ENCODE data around the gene XRCC1. TPM values are rescaled to one million over a fixed set of nuclear protein-coding genes. Genes with fewer than 3 reads are reported as not detected.

Gene XRCC1
- total RNA-seq, 1 experiment from 2014 or later, result 38.0 TPM

- Histone ChIP-seq H2BK120ac (ENCODE audit: low read depth, low read length, poor library complexity, severe bottlenecking) (no peak overlapping the region), H3K56ac (ENCODE audit: insufficient read length, low read depth, low read length) (no peak overlapping the region), H3K14ac (ENCODE audit: insufficient read depth, low read length) (no peak overlapping the region), H3K79me1 (ENCODE audit: insufficient read depth, low read depth, low read length, poor library complexity, severe bottlenecking) (no peaks in the 10 kb centered on the region), H3K9me3 (ENCODE audit: control insufficient read depth, low read depth, low read length) (no peaks in the 10 kb centered on the region), H3K4ac (ENCODE audit: low read depth, low read length) (no peak overlapping the region), H3T11ph (ENCODE audit: low read length) (no peak overlapping the region), H2AK5ac (ENCODE audit: insufficient read length, low read length) (no peak overlapping the region), H2BK5ac (ENCODE audit: insufficient read length, low read length) (no peak overlapping the region), H3K23me2 (ENCODE audit: insufficient read length, low read depth, low read length, poor library complexity, severe bottlenecking) (peaks cover under 1% of the 10 kb centered on the region), H3K18ac (ENCODE audit: insufficient read length, low read depth, low read length) (no peak overlapping the region), H3K9ac (ENCODE audit: extremely low read depth, insufficient read length, low read length) (no peak overlapping the region), H2BK20ac (ENCODE audit: low read depth, low read length, poor library complexity, severe bottlenecking) (no peak overlapping the region), H3K23ac (ENCODE audit: insufficient read length, low read depth, low read length) (no peak overlapping the region), H2AFZ (ENCODE audit: low read length) (no peak overlapping the region), H4K91ac (ENCODE audit: insufficient read length, low read depth, low read length) (no peak overlapping the region), H4K20me1 (ENCODE audit: control insufficient read depth, insufficient read depth, insufficient read length) (no peaks in the 10 kb centered on the region), H3K79me2 (ENCODE audit: insufficient read depth, low read length) (no peaks in the 10 kb centered on the region), H2BK15ac (ENCODE audit: low read depth, low read length) (no peak overlapping the region), H3K4me1 (ENCODE audit: insufficient read depth, low read length) (no peaks in the 10 kb centered on the region), H3K27ac (ENCODE audit: insufficient read length, low read depth, low read length) (no peak overlapping the region), H3K27me3 (ENCODE audit: insufficient read depth, low read length) (no peaks in the 10 kb centered on the region), H3K4me2 (ENCODE audit: insufficient read depth, insufficient read length, low read length) (no peak overlapping the region), H4K8ac (replicated peaks; ENCODE audit: insufficient read length, low read depth, low read length) (no peak overlapping the region), H4K5ac (ENCODE audit: insufficient read length, low read depth, low read length) (no peak overlapping the region), H2BK12ac (ENCODE audit: insufficient read length, low read depth, low read length) (no peak overlapping the region)
- no peak for DNase-seq
- Mint-ChIP-seq H3K9me3 (no peaks in the 10 kb centered on the region), H3K27me3 (ENCODE audit: low read depth) (no peaks in the 10 kb centered on the region), H3K36me3 (ENCODE audit: insufficient read depth in 1 of 3, low read depth in 3 of 3) (peaks cover 16 to 52% (median 40%) of the 10 kb centered on the region in 3 experiments), H3K4me1 (peaks cover 3 to 5% of the 10 kb centered on the region in 2 experiments), H3K4me3 (no peak overlapping the region), H3K27ac (peak overlapping the region in 1 of 3 experiments; percentile 27; a peak in 1 of 7 replicates)
- no CpG with 5 or more reads among the region's 6 CpGs for WGBS (ENCODE audit: extremely low coverage, insufficient read length, low lambda C conversion rate)
- TF ChIP-seq, protein P1, sequence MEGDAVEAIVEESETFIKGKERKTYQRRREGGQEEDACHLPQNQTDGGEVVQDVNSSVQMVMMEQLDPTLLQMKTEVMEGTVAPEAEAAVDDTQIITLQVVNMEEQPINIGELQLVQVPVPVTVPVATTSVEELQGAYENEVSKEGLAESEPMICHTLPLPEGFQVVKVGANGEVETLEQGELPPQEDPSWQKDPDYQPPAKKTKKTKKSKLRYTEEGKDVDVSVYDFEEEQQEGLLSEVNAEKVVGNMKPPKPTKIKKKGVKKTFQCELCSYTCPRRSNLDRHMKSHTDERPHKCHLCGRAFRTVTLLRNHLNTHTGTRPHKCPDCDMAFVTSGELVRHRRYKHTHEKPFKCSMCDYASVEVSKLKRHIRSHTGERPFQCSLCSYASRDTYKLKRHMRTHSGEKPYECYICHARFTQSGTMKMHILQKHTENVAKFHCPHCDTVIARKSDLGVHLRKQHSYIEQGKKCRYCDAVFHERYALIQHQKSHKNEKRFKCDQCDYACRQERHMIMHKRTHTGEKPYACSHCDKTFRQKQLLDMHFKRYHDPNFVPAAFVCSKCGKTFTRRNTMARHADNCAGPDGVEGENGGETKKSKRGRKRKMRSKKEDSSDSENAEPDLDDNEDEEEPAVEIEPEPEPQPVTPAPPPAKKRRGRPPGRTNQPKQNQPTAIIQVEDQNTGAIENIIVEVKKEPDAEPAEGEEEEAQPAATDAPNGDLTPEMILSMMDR (conservative IDR thresholded peaks at IDR 0.05), result no peak
Measured at GRCh38 chr19:43589678-43590077, 14.4 kb upstream of the XRCC1 start.

Data from H9 (cell line).